Measurements from ENCODE around the gene AFMID. TPM values are rescaled to one million over a fixed set of nuclear protein-coding genes. Genes with fewer than 3 reads are reported as not detected.

The AFMID gene
- total and polyA plus RNA-seq, 2 experiments from 2014 or later = 38.0 to 47.5 TPM

- peaks cover 4% of the 10 kb centered on the region; the same call in 1 of the 3 replicates for H3K4me1 Mint-ChIP-seq
- H3K36me3 ChIP-seq (ENCODE audit: insufficient read depth) = no peaks in the 10 kb centered on the region
- H3F3A ChIP-seq (replicated peaks; ENCODE audit: low read depth) = no peaks in the 10 kb centered on the region
- no peak overlapping the region for H2AFZ ChIP-seq
- peaks cover 17% of the 10 kb centered on the region for H3K27me3 Mint-ChIP-seq (ENCODE audit: insufficient read depth, low read depth, poor library complexity)
- H3K9me3 Mint-ChIP-seq = no peaks in the 10 kb centered on the region; the same call in 1 of the 3 replicates
- H3K4me2 ChIP-seq = no peak overlapping the region
- no peak for DNase-seq (ENCODE audit: low spot score)
- no peaks in the 10 kb centered on the region; the same call in 2 of the 3 replicates for H3K36me3 Mint-ChIP-seq (ENCODE audit: low read depth)
- H3K27me3 ChIP-seq (ENCODE audit: insufficient read depth) = no peaks in the 10 kb centered on the region
- H3K4me1 ChIP-seq (ENCODE audit: insufficient read depth) = no peaks in the 10 kb centered on the region
- no peaks in the 10 kb centered on the region for H4K20me1 ChIP-seq (replicated peaks; ENCODE audit: insufficient read depth)
- no peak overlapping the region for H3K4me3 ChIP-seq
- TF ChIP-seq ETS1 (IDR thresholded peaks at IDR 0.05) (no peak), REST (IDR thresholded peaks at IDR 0.05; ENCODE audit: unreplicated experiment) (no peak), JUNB (IDR thresholded peaks at IDR 0.05; ENCODE audit: unreplicated experiment) (no peak), ZNF331 (CRISPR knock-in tag; IDR thresholded peaks at IDR 0.05; ENCODE audit: low read depth) (no peak), CTCF (conservative IDR thresholded peaks at IDR 0.05; ENCODE audit: low read depth in 2 of 2) (no peak), ZNF462 (CRISPR knock-in tag; IDR thresholded peaks at IDR 0.05) (no peak), STAT1 (IDR thresholded peaks at IDR 0.05; ENCODE audit: unreplicated experiment) (no peak), CREB1 (CRISPR knock-in tag; IDR thresholded peaks at IDR 0.05; ENCODE audit: low read depth) (no peak), EZH2 (IDR thresholded peaks at IDR 0.05; ENCODE audit: low read depth, unreplicated experiment) (no peak), POLR2AphosphoS5 (IDR thresholded peaks at IDR 0.05; ENCODE audit: low read depth) (no peak), NANOG (IDR thresholded peaks at IDR 0.05; ENCODE audit: borderline replicate concordance) (no peak)
- H3K79me2 ChIP-seq (replicated peaks; ENCODE audit: insufficient read depth) = no peaks in the 10 kb centered on the region
- no peak for ATAC-seq
- no peaks in the 10 kb centered on the region for H3K9me2 ChIP-seq (ENCODE audit: insufficient read depth)
- H3K4me3 Mint-ChIP-seq = no peak overlapping the region
- H3K27ac Mint-ChIP-seq = no peak overlapping the region
- no peak overlapping the region for H3K27ac ChIP-seq (ENCODE audit: low read depth)
Observed at GRCh38 chr17:78240012-78240655, 53.0 kb downstream of the AFMID start.
